Transverse colon (tissue), 4 donors: ENCODE data around the gene REL. TPM values are rescaled to one million over a fixed set of nuclear protein-coding genes. Genes with fewer than 3 reads are reported as not detected.

Source experiments
- DNase-seq: peaks from one replicate; pipeline ENCODE4 v3.0.0-alpha.2; 2019
- H3K27ac ChIP-seq, 4 donors: fragments of 200-600 bp; sonication (generic); 2 replicates each; pipeline ENCODE4 v1.5.1; 2016 to 2018; ENCODE audit warnings: inconsistent platforms in 4 of 4
- H3K27me3 ChIP-seq: fragments of 200-600 bp; sonication (generic); 2 replicates; pipeline ENCODE4 v1.5.1; 2017; ENCODE audit warnings: inconsistent platforms
- H3K36me3 ChIP-seq, 4 donors: fragments of 200-600 bp; sonication (generic); 2 replicates each; pipeline ENCODE4 v1.5.1; 2017 to 2019; ENCODE audit warnings: inconsistent platforms in 4 of 4
- H3K4me1 ChIP-seq, 4 donors: fragments of 200-600 bp; sonication (generic); 2 replicates each; pipeline ENCODE4 v1.5.1; 2017 to 2020; ENCODE audit warnings: inconsistent platforms in 4 of 4
- H3K4me3 ChIP-seq, 4 donors: fragments of 200-600 bp; sonication (generic); 1 replicate in 1 of 4; 2 replicates in 3 of 4; pipeline versions ENCODE4 v1.5.1 to v1.6.1; 2017 to 2019; ENCODE audit warnings: inconsistent platforms in 4 of 4
- H3K9me3 ChIP-seq, 2 donors: fragments of 200-600 bp; sonication (generic); 2 replicates each; pipeline ENCODE4 v1.5.1; 2017 to 2019; ENCODE audit warnings: inconsistent platforms in 2 of 2
- CTCF ChIP-seq, 5 experiments: fragments of 200-600 bp in 3 of 5; fragments of 450-650 bp in 2 of 5; sonication (generic) in 3 of 5; IDR thresholded peaks; 1 replicate in 2 of 5; 2 replicates in 3 of 5; pipeline ENCODE4 v1.5.1; 2016 to 2017; ENCODE audit warnings: antibody characterized with exemption in 5 of 5, inconsistent platforms in 3 of 5, mild to moderate bottlenecking in 2 of 5, moderate library complexity in 1 of 5
- EP300 ChIP-seq: sonication (generic); formaldehyde crosslinking; IDR thresholded peaks from one replicate; pipeline ENCODE4 v1.6.1; 2017; ENCODE audit warnings: antibody characterized with exemption, low read depth
- POLR2A ChIP-seq: fragments of 450-650 bp; IDR thresholded peaks from one replicate; pipeline ENCODE4 v1.6.1; 2016; ENCODE audit warnings: antibody characterized with exemption, mild to moderate bottlenecking, moderate library complexity
- POLR2AphosphoS5 ChIP-seq, 3 donors: sonication (generic); formaldehyde crosslinking; IDR thresholded peaks; one replicate each; pipeline ENCODE4 v1.6.1; 2016; ENCODE audit warnings: antibody characterized with exemption in 3 of 3
- WGBS, 2 donors: methylation state at CpG; one replicate each; pipeline ENCODE4 v1.1.5; 2018; ENCODE audit warnings: low coverage in 1 of 2; 5-methylcytosine and 5-hydroxymethylcytosine counted together
- in situ Hi-C, 4 donors: fragments of 200-750 bp; cut with MboI; loops; one replicate each; pipeline versions ENCODE4 v1.15.0 to v1.15.1; 2017; ENCODE audit warnings: low sequenced_read_pairs in 3 of 4, low pct_ligation_motif_present in 1 of 4, low pct_unique_long_range_greater_than_20kb in 1 of 4
- intact Hi-C: fragments of 100-400 bp; cut with DNase I; formaldehyde crosslinking; loops from one replicate; pipeline ENCODE4 v1.15.1; 2023; ENCODE audit warnings: low total_unique reads
- total RNA-seq, 4 donors: library from RNA; depleted of rRNA; stranded (reverse); fragments of >200 nt; gene quantifications; one replicate each; pipeline ENCODE4 v1.1.0, GENCODE V29; 2016

Gene REL
- total RNA-seq, 4 donors from 2014 or later: 6.2 to 29.5 (median 14.9) TPM

- Histone ChIP-seq H3K27me3 (no peaks in the 10 kb centered on the region), H3K27ac (no peak overlapping the region), H3K4me1 (peaks cover 0 to 2% (median 0%) of the 10 kb centered on the region in 4 donors), H3K4me3 (no peak overlapping the region), H3K9me3 (no peaks in the 10 kb centered on the region), H3K36me3 (peaks cover 0 to 7% (median 2%) of the 10 kb centered on the region in 4 donors)
- in situ Hi-C loops (no loop called here), intact Hi-C loops (no loop called here)
- TF ChIP-seq POLR2AphosphoS5 (IDR thresholded peaks at IDR 0.05) (no peak), CTCF (IDR thresholded peaks at IDR 0.05) (no peak), EP300 (no peak), POLR2A (no peak)
- 76 to 89% methylated on average over 2 of the region's 2 CpGs for WGBS, 2 donors
- no peak for DNase-seq
Observed at GRCh38 chr2:60939622-60940021, 58.2 kb downstream of the REL start.

- Histone ChIP-seq H3K9me3 (no peaks in the 10 kb centered on the region), H3K27ac (no peak overlapping the region), H3K4me1 (peaks cover 0 to 3% (median 0%) of the 10 kb centered on the region in 4 donors), H3K27me3 (no peaks in the 10 kb centered on the region), H3K36me3 (peaks cover 0 to 6% (median 2%) of the 10 kb centered on the region in 4 donors), H3K4me3 (no peak overlapping the region)
- in situ Hi-C loops: no loop called here
- intact Hi-C loops: no loop called here
- no peak for DNase-seq
- 72 to 85% methylated on average over 2 of the region's 2 CpGs for WGBS, 2 donors
- TF ChIP-seq POLR2A: no peak
- no peak for TF ChIP-seq POLR2AphosphoS5 (IDR thresholded peaks at IDR 0.05)
- no peak for TF ChIP-seq CTCF (IDR thresholded peaks at IDR 0.05)
- TF ChIP-seq EP300: no peak
Observed at GRCh38 chr2:60945341-60945740, 64.0 kb downstream of the REL start.

GRCh38 chr2:60947056-60947455, 65.7 kb downstream of the REL start:
- Histone ChIP-seq H3K36me3 (peaks cover 0 to 4% (median 0%) of the 10 kb centered on the region in 4 donors), H3K4me1 (peaks cover 0 to 3% (median 0%) of the 10 kb centered on the region in 4 donors), H3K27ac (no peak overlapping the region), H3K27me3 (no peaks in the 10 kb centered on the region), H3K4me3 (no peak overlapping the region), H3K9me3 (no peaks in the 10 kb centered on the region)
- in situ Hi-C loops: no loop called here
- intact Hi-C loops: no loop called here
- 87 to 89% methylated on average over 4 of the region's 4 CpGs for WGBS, 2 donors
- DNase-seq: no peak
- TF ChIP-seq POLR2AphosphoS5 (IDR thresholded peaks at IDR 0.05) (no peak), POLR2A (no peak), EP300 (no peak), CTCF (IDR thresholded peaks at IDR 0.05) (no peak)

- intact Hi-C loops: no loop called here
- 94 to 97% methylated on average over 6 to 8 of the region's 8 CpGs for WGBS, 2 donors
- Histone ChIP-seq H3K4me3 (no peak overlapping the region), H3K4me1 (peaks cover 0 to 3% (median 0%) of the 10 kb centered on the region in 4 donors), H3K36me3 (peaks cover 0 to 10% (median 0%) of the 10 kb centered on the region in 4 donors), H3K27ac (no peak overlapping the region), H3K27me3 (no peaks in the 10 kb centered on the region), H3K9me3 (no peaks in the 10 kb centered on the region)
- no peak for DNase-seq
- in situ Hi-C loops: no loop called here
- TF ChIP-seq CTCF (IDR thresholded peaks at IDR 0.05) (no peak), POLR2A (no peak), EP300 (no peak), POLR2AphosphoS5 (IDR thresholded peaks at IDR 0.05) (no peak)
Observed at GRCh38 chr2:60948161-60948560, 66.8 kb downstream of the REL start.
